CD4-positive, alpha-beta memory T cell (primary cell): Measurements from ENCODE around the gene IFT122. TPM values are rescaled to one million over a fixed set of nuclear protein-coding genes. Genes with fewer than 3 reads are reported as not detected.

Experiments used
- CTCF ChIA-PET: fragments of 350-600 bp; sonication (Branson Sonifier 250); formaldehyde crosslinking; loops from one replicate; lab custom pipeline; 2021; ENCODE audit warnings: inconsistent platforms; ENCODE audit not compliant: partially characterized antibody; lab: Charles Lee
- POLR2A ChIA-PET: fragments of 350-600 bp; sonication (Branson Sonifier 250); formaldehyde crosslinking; loops from one replicate; lab custom pipeline; 2021; ENCODE audit not compliant: partially characterized antibody; lab: Charles Lee
- DNase-seq, 5 donors: peaks; one replicate each; pipeline versions ENCODE4 v3.0.0 to v3.0.0-alpha.2; 2020 to 2022; ENCODE audit warnings: mixed read lengths in 1 of 5
- H3K27ac ChIP-seq: one replicate; pipeline ENCODE4 v1.7.0; 2013; ENCODE audit warnings: low read depth, low read length
- H3K27me3 ChIP-seq: 2 replicates; pipeline ENCODE4 v1.7.0; 2013; ENCODE audit warnings: mild to moderate bottlenecking, low read length, moderate library complexity; ENCODE audit not compliant: insufficient read depth
- H3K36me3 ChIP-seq: 2 replicates; pipeline ENCODE4 v1.7.0; 2013; ENCODE audit warnings: mild to moderate bottlenecking, low read length, moderate library complexity; ENCODE audit not compliant: insufficient read depth
- H3K4me1 ChIP-seq: 2 replicates; pipeline ENCODE4 v1.7.0; 2013; ENCODE audit warnings: mild to moderate bottlenecking, low read length, moderate library complexity; ENCODE audit not compliant: insufficient read depth
- H3K4me3 ChIP-seq, 2 donors: one replicate each; pipeline ENCODE4 v1.7.0; 2013; ENCODE audit warnings: low read length in 2 of 2, mild to moderate bottlenecking in 1 of 2
- H3K9me3 ChIP-seq, 2 donors: one replicate each; pipeline ENCODE4 v1.7.0; 2013; ENCODE audit warnings: low read length in 2 of 2, control low read depth in 1 of 2; ENCODE audit not compliant: control insufficient read depth in 1 of 2
- H3K27ac Mint-ChIP-seq, 7 donors: one replicate each; pipeline ENCODE4 v1.8.0; 2020 to 2021; ENCODE audit warnings: mixed read lengths in 7 of 7, mild to moderate bottlenecking in 6 of 7, inconsistent platforms in 3 of 7, moderate library complexity in 3 of 7
- H3K27me3 Mint-ChIP-seq, 2 donors: one replicate each; pipeline ENCODE4 v1.8.0; 2020 to 2021; ENCODE audit warnings: mixed read lengths in 2 of 2
- H3K36me3 Mint-ChIP-seq, 2 donors: one replicate each; pipeline ENCODE4 v1.8.0; 2020 to 2021; ENCODE audit warnings: mixed read lengths in 2 of 2, inconsistent platforms in 1 of 2, mild to moderate bottlenecking in 1 of 2
- H3K4me1 Mint-ChIP-seq, 4 donors: one replicate each; pipeline ENCODE4 v1.8.0; 2020 to 2021; ENCODE audit warnings: mixed read lengths in 4 of 4, mild to moderate bottlenecking in 1 of 4
- H3K4me3 Mint-ChIP-seq, 8 donors: one replicate each; pipeline ENCODE4 v1.8.0; 2020 to 2021; ENCODE audit warnings: mixed read lengths in 8 of 8, mild to moderate bottlenecking in 7 of 8, moderate library complexity in 6 of 8, inconsistent platforms in 3 of 8
- H3K9me3 Mint-ChIP-seq, 8 donors: one replicate each; pipeline ENCODE4 v1.8.0; 2020 to 2021; ENCODE audit warnings: mixed read lengths in 8 of 8, mild to moderate bottlenecking in 5 of 8, inconsistent platforms in 3 of 8, moderate library complexity in 1 of 8
- intact Hi-C: fragments of 100-400 bp; cut with micrococcal nuclease; formaldehyde crosslinking; loops from one replicate; pipeline ENCODE4 v1.15.1; 2023
- polyA plus RNA-seq, 2 donors: library from polyadenylated mRNA; unstranded; fragments of 300-500 nt; fragmentation: Illumina TruSeq; gene quantifications; one replicate each; pipeline ENCODE4 v1.2.3, GENCODE V29; 2021
- total RNA-seq, 2 experiments: library from RNA; stranded (reverse); gene quantifications; one replicate each; pipeline ENCODE4 v1.2.3, GENCODE V29; 2021

IFT122 gene
- total and polyA plus RNA-seq, 4 experiments from 2014 or later = 5.3 to 21.8 (median 12.9) TPM

DNA sequence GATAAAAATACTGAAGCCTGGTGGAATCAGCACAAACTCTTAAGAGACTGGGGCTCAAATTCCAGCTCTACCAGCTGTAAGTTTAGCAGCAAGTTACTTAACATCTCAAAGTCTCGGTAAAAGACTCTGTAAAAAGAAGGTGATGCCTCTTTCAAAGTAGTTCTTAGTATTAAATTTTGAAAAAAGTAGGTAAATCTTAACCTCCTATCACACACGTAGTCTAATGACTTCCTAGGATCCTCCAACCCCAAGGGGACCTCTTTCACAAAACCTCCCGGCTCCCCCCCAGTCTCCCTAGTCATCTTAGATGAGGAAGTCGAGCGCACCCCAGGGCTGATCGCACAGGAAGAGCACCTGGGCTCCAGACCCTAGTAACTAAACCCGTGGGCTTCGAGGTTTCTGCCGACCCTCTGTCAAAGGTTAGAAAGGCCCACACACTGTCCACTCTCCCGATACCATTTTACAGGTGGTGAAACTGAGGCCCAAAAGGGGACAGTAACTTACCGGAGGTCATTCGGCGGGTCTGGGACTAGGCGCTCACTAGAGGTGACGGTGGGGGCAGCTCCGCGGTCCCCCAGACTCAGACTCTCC is 703 bp upstream of the IFT122 start:
- DNase-seq = peak; percentile 37 to 70 (median 40)
- H3K36me3 Mint-ChIP-seq = peaks cover 21 to 43% of the 10 kb centered on the region in 2 donors

DNA sequence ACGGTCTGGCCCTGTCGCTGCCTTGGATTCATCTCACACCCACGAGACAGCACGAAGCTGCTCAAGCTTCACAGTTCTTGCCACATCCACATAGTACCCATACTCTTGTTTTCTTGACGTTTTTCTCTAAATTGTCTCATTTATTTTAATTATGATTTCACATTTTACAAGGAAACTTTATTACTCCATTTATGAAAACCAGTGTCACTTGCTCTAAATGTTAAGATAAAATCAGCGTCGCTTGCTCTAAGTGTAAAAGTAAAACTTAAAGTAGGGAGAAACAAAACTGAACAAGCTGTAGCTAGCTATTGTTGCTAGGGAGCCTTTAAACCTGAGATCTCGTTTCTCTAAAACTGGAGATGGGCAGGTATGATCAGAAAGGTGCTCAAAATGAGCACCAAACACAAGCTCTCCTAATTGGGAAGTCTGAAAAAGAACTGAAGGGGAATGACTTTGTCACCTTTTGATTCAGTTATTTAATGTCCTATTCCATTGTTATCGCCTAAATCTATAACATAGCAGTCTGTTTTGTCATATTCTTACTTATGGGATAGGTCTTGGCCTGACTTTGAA is 680 bp downstream of the IFT122 start:
- Mint-ChIP-seq H3K4me1 (peaks cover 41 to 76% (median 62%) of the 10 kb centered on the region in 4 donors), H3K27me3 (no peaks in the 10 kb centered on the region), H3K36me3 (peaks cover 17 to 31% of the 10 kb centered on the region in 2 donors), H3K4me3 (peak overlapping the region; percentile 90 to 99 (median 94)), H3K9me3 (peaks cover 0 to 3% (median 0%) of the 10 kb centered on the region in 8 donors), H3K27ac (peak overlapping the region; percentile 94 to 99 (median 98))
- intact Hi-C loops = loop anchor here (1.0 to 5.0 kb wide), 11 partner anchors 12 to 1452 kb away; partner anchors contain the start of genes ATP2C1, CFAP92, EFCAB12 and HMCES
- no peak for DNase-seq
- CTCF ChIA-PET = interaction anchor here (0.6 to 1.7 kb wide), 4 partner anchors 11 to 707 kb away, joined by 3 to 6 read pairs (median 4); no protein-coding TSS in a partner anchor
- Histone ChIP-seq H3K36me3 (peaks cover 18% of the 10 kb centered on the region), H3K27me3 (no peaks in the 10 kb centered on the region), H3K4me1 (peaks cover 67% of the 10 kb centered on the region), H3K9me3 (no peaks in the 10 kb centered on the region), H3K4me3 (peak overlapping the region; percentile 32 to 72), H3K27ac (peak overlapping the region; percentile 89)
- POLR2A ChIA-PET = interaction anchor here (0.6 to 4.6 kb wide), 21 partner anchors 10 to 1768 kb away, joined by 3 to 56 read pairs (median 5); partner anchors contain the start of genes ABTB1, EFCAB12, PLXND1 and RAB43

More for the DNA sequence above, 703 bp upstream of the IFT122 start:
- H3K27me3 Mint-ChIP-seq = no peaks in the 10 kb centered on the region
- intact Hi-C loops = loop anchor here (5.0 kb wide), 1 partner anchor 257 kb away; the partner anchor contains the start of gene CNBP
- peaks cover 0 to 3% (median 0%) of the 10 kb centered on the region in 8 donors for H3K9me3 Mint-ChIP-seq
- Histone ChIP-seq H3K27me3 (no peaks in the 10 kb centered on the region), H3K27ac (peak overlapping the region; percentile 91), H3K36me3 (peaks cover 18% of the 10 kb centered on the region), H3K4me3 (peak overlapping the region; percentile 98 to 100), H3K4me1 (peaks cover 80% of the 10 kb centered on the region), H3K9me3 (no peaks in the 10 kb centered on the region)
- peaks cover 49 to 87% (median 73%) of the 10 kb centered on the region in 4 donors for H3K4me1 Mint-ChIP-seq
- POLR2A ChIA-PET = interaction anchor here (0.7 to 4.6 kb wide), 25 partner anchors 8 to 1766 kb away, joined by 3 to 56 read pairs (median 4); partner anchors contain the start of genes ABTB1, EFCAB12, PLXND1 and RAB43
- peak overlapping the region; percentile 94 to 99 (median 98) for H3K27ac Mint-ChIP-seq
- H3K4me3 Mint-ChIP-seq = peak overlapping the region; percentile 90 to 99 (median 94)
- CTCF ChIA-PET = interaction anchor here (0.9 to 1.7 kb wide), 4 partner anchors 39 to 469 kb away, joined by 3 to 4 read pairs (median 4); no protein-coding TSS in a partner anchor

DNA sequence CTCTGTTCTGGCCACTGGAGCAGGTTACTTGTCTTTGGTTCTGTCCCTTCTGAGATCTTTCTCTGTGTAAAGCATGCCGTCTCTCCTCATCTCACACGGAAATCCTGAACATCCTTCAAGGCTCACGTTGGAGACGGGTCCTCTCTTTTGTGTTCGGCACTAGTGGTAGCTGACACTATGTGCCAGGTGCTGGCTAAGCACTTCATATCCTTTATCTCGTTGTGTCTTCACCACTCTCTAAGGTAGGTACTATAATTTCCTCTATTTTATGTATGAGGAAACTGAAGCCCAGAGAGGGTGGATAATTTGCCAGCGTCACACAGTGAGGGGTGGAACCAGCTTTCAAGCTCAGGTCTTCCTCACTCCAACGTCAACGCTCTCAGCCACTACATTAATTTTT is 1.2 kb downstream of the IFT122 start:
- H3K36me3 Mint-ChIP-seq = peaks cover 13 to 26% of the 10 kb centered on the region in 2 donors
- Histone ChIP-seq H3K27ac (peak overlapping the region; percentile 89), H3K4me3 (peak overlapping the region; percentile 32 to 72), H3K36me3 (peaks cover 14% of the 10 kb centered on the region), H3K9me3 (no peaks in the 10 kb centered on the region), H3K4me1 (peaks cover 62% of the 10 kb centered on the region), H3K27me3 (no peaks in the 10 kb centered on the region)
- peaks cover 37 to 71% (median 58%) of the 10 kb centered on the region in 4 donors for H3K4me1 Mint-ChIP-seq
- H3K9me3 Mint-ChIP-seq = peaks cover 0 to 3% (median 0%) of the 10 kb centered on the region in 8 donors
- ChIA-PET CTCF (interaction anchor here (1.2 to 1.7 kb wide), 3 partner anchors 11 to 125 kb away, joined by 3 to 6 read pairs (median 5); a partner anchor contains a TSS), POLR2A (interaction anchor here (0.5 to 4.6 kb wide), 11 partner anchors 13 to 694 kb away, joined by 4 to 56 read pairs (median 10); partner anchors contain the start of genes EFCAB12 and PLXND1)
- no peaks in the 10 kb centered on the region for H3K27me3 Mint-ChIP-seq
- intact Hi-C loops = loop anchor here (2.0 to 5.0 kb wide), 3 partner anchors 166 to 1451 kb away; partner anchors contain the start of genes ATP2C1, PLXND1 and SEC61A1
- peak overlapping the region; percentile 90 to 99 (median 94) for H3K4me3 Mint-ChIP-seq
- DNase-seq = peak; percentile 21 to 40 (median 32)
- peak overlapping the region; percentile 94 to 99 (median 98) for H3K27ac Mint-ChIP-seq

DNA sequence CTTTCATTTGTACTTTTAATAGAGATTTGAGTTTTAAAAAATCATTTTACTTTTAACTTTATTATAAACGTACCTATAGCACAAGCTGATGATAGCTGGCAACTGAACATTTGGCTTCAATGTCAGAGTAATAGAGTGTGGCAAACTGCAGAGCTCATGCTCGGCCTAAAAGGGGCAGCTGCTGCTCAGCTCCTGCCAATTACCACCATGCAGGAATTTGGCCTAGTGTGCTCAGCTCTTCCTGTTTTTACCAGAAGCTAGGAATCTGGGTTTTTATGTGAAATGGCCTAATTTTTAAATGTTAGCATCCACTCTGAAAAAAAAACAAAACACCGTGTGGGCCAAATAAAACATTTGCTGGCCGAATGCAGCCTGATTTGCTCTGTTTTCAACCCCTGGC is 1.8 kb downstream of the IFT122 start:
- Histone ChIP-seq H3K9me3 (no peaks in the 10 kb centered on the region), H3K27me3 (no peaks in the 10 kb centered on the region), H3K36me3 (peaks cover 9% of the 10 kb centered on the region), H3K27ac (peak overlapping the region; percentile 89), H3K4me1 (peaks cover 56% of the 10 kb centered on the region), H3K4me3 (no peak overlapping the region)
- H3K9me3 Mint-ChIP-seq = peaks cover 0 to 3% (median 0%) of the 10 kb centered on the region in 8 donors
- H3K27me3 Mint-ChIP-seq = no peaks in the 10 kb centered on the region
- CTCF ChIA-PET = interaction anchor here (1.2 to 1.6 kb wide), 2 partner anchors 59 to 125 kb away, joined by 3 to 5 read pairs; a partner anchor contains a TSS
- POLR2A ChIA-PET = interaction anchor here (0.5 to 4.6 kb wide), 10 partner anchors 13 to 693 kb away, joined by 4 to 56 read pairs (median 14); partner anchors contain the start of genes EFCAB12 and PLXND1
- H3K4me1 Mint-ChIP-seq = peaks cover 36 to 66% (median 52%) of the 10 kb centered on the region in 4 donors
- H3K36me3 Mint-ChIP-seq = peaks cover 9 to 21% of the 10 kb centered on the region in 2 donors
- DNase-seq = peak in 1 of 5 donors; percentile 6
- peak overlapping the region; percentile 94 to 99 (median 98) for H3K27ac Mint-ChIP-seq
- H3K4me3 Mint-ChIP-seq = peak overlapping the region; percentile 90 to 99 (median 94)
- intact Hi-C loops = loop anchor here (2.0 to 5.0 kb wide), 3 partner anchors 165 to 1451 kb away; partner anchors contain the start of genes ATP2C1, PLXND1 and SEC61A1

DNA sequence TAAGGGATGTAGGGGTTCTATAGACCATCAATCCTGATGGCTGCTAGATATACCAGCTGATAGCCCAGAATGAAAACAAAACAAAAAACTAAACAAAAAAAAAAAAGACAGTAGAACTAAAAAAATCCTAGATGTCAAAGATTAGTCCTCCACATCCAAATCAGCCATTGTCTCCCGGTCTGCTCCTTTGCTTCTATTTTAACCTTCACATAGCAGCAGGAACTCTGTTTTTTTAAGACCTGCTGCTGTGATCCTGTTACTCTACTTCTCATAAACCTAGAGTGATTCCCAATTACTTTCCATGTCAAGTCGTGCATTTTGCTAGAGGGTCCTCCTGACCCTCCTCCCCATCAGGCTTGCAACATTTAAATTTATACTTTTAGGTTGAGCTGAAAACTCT is 2.5 kb downstream of the IFT122 start:
- Mint-ChIP-seq H3K36me3 (peaks cover 7 to 17% of the 10 kb centered on the region in 2 donors), H3K9me3 (peaks cover 0 to 3% (median 0%) of the 10 kb centered on the region in 8 donors), H3K27ac (peak overlapping the region; percentile 94 to 99 (median 98)), H3K4me3 (peak overlapping the region in 5 of 8 donors; percentile 25 to 99 (median 44)), H3K27me3 (no peaks in the 10 kb centered on the region), H3K4me1 (peaks cover 33 to 62% (median 48%) of the 10 kb centered on the region in 4 donors)
- H3K9me3 ChIP-seq = no peaks in the 10 kb centered on the region
- ChIA-PET CTCF (interaction anchor here (1.6 kb wide), 1 partner anchor 59 kb away, joined by 5 read pairs; no protein-coding TSS in a partner anchor), POLR2A (interaction anchor here (1.4 to 1.8 kb wide), 2 partner anchors 127 to 449 kb away, joined by 4 to 5 read pairs; a partner anchor contains a TSS)
- intact Hi-C loops = loop anchor here (5.0 kb wide), 2 partner anchors 1390 to 1450 kb away; partner anchors contain the start of genes ATP2C1 and SEC61A1
- DNase-seq = no peak
- H3K36me3 ChIP-seq = peaks cover 4% of the 10 kb centered on the region
- H3K4me3 ChIP-seq = no peak overlapping the region
- H3K27ac ChIP-seq = peak overlapping the region; percentile 89
- no peaks in the 10 kb centered on the region for H3K27me3 ChIP-seq
- peaks cover 51% of the 10 kb centered on the region for H3K4me1 ChIP-seq

DNA sequence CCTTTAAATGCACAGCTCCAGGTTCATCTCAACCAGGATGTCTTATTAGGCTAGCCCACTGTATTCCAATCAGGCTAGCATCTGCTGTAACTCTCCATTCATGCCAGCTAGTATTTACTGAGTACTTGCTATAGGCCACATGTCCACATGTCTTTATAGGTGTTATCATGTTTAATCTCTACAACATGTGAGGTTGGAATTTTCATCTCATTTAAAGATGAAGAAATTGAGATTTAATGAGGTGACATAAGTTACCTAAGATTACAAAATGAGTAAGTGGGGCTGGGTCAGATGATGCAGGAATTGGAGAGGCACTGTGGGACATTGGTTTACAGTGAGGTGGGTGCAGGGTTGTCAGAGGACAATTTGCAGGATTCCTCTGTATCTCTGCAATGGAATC is 2.9 kb downstream of the IFT122 start:
- no peaks in the 10 kb centered on the region for H3K9me3 ChIP-seq
- no peak for DNase-seq
- no peaks in the 10 kb centered on the region for H3K27me3 Mint-ChIP-seq
- peaks cover 0 to 3% (median 0%) of the 10 kb centered on the region in 8 donors for H3K9me3 Mint-ChIP-seq
- H3K36me3 ChIP-seq = no peaks in the 10 kb centered on the region
- H3K4me1 ChIP-seq = peaks cover 47% of the 10 kb centered on the region
- no peak overlapping the region for H3K4me3 ChIP-seq
- ChIA-PET POLR2A (interaction anchor here (1.0 to 1.8 kb wide), 2 partner anchors 10 to 127 kb away, joined by 3 to 5 read pairs; a partner anchor contains a TSS), CTCF (no interaction called here)
- peak overlapping the region; percentile 94 to 99 (median 98) for H3K27ac Mint-ChIP-seq
- intact Hi-C loops = loop anchor here (5.0 kb wide), 2 partner anchors 1391 to 1449 kb away; partner anchors contain the start of genes ATP2C1 and SEC61A1
- no peak overlapping the region for H3K27ac ChIP-seq
- H3K36me3 Mint-ChIP-seq = peaks cover 2 to 12% of the 10 kb centered on the region in 2 donors
- H3K27me3 ChIP-seq = no peaks in the 10 kb centered on the region
- H3K4me3 Mint-ChIP-seq = peak overlapping the region in 3 of 8 donors; percentile 44 to 99 (median 71)
- peaks cover 32 to 57% (median 44%) of the 10 kb centered on the region in 4 donors for H3K4me1 Mint-ChIP-seq
